Occipital lobe (tissue), 2 donors: ENCODE results near the gene AVP. TPM values are rescaled to one million over a fixed set of nuclear protein-coding genes. Genes with fewer than 3 reads are reported as not detected.

ENCODE experiments used
- DNase-seq: peaks from one replicate; lab custom pipeline; 2025; lab: John Stamatoyannopoulos, UW
- total RNA-seq: library from RNA; depleted of rRNA; stranded (reverse); fragments of >200 nt; gene quantifications from one replicate; pipeline ENCODE4 v1.2.3, GENCODE V29; 2014

Gene AVP
- total RNA-seq, 1 donor from 2014 or later, result not detected

DNA sequence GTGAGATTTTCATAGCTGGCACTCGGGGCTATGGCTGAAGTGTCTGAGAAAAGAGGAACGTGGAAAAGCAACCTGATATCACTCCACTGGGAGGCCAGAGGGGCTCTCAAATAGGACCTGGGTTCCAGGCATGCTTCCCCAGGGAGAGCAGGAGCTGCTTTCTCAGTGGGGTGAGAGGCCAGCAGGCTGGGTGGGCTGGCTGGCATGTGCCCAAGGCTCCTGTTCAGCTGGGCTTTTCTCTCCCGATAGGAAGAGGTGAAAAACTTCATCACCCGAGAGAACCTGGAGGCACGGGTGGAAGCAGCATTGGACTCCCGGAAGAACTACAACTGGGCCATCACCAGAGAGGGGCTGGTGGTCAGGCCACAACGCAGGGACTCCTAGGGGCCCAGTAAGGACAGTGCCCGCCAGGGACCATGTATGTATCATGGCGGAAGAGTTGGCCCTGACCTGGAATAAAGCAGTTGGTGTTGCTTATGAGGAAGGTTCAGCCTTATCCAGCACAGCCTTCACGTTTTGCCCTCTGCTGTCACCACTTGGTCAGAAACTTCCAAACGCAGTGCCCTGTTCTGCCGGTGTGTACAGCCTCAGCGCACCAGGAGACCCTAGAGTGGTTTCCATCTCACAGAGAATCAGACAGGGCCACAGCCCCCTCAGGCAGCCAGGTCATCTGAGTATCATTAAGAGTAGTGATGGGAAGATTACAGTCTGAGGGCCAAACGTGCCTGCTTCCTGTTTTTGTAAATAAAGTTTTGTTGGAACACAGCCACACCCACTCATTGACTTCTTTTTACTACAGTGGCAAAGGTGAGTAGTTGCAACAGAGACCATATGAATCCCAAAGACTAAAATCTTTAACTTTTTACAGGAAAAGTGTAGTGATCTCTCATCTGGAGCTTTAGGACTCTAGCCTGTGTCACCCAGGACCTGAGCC lies 36.8 kb downstream of the AVP start:
- DNase-seq, result no peak

GRCh38 chr20:3046677-3047462 lies 37.7 kb downstream of the AVP start:
- no peak for DNase-seq

DNA sequence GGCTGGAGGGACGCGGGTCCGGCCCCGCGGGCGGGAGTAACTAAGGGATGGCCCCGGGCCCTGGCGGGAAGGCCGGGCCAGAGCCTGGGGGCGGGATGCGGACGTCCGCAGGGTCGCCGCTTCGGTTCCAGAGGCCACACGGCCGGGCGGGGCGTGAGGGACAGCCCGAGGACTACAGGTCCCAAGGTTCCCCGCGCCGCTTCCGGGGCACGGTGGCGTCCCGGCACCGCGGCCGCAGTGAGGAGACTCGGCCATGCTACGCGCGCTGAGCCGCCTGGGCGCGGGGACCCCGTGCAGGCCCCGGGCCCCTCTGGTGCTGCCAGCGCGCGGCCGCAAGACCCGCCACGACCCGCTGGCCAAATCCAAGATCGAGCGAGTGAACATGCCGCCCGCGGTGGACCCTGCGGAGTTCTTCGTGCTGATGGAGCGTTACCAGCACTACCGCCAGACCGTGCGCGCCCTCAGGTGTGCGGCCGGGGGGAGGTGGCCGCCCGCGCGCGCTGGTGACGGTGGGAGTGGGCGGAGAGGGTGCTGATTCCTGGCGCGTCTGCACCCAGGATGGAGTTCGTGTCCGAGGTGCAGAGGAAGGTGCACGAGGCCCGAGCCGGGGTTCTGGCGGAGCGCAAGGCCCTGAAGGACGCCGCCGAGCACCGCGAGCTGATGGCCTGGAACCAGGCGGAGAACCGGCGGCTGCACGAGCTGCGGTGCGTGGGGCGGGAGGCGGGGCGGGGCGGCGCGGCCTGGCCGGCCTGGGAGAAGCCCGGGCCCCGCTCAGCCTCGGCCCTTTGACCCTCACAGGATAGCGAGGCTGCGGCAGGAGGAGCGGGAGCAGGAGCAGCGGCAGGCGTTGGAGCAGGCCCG lies 38.5 kb downstream of the AVP start, which contains the start of gene MRPS26:
MRPS26 (plus strand) TSS at position 237 of the 861 bp plus-strand sequence; CDS start at position 254, 17 bp downstream.
- DNase-seq, result peak; percentile 89

DNA sequence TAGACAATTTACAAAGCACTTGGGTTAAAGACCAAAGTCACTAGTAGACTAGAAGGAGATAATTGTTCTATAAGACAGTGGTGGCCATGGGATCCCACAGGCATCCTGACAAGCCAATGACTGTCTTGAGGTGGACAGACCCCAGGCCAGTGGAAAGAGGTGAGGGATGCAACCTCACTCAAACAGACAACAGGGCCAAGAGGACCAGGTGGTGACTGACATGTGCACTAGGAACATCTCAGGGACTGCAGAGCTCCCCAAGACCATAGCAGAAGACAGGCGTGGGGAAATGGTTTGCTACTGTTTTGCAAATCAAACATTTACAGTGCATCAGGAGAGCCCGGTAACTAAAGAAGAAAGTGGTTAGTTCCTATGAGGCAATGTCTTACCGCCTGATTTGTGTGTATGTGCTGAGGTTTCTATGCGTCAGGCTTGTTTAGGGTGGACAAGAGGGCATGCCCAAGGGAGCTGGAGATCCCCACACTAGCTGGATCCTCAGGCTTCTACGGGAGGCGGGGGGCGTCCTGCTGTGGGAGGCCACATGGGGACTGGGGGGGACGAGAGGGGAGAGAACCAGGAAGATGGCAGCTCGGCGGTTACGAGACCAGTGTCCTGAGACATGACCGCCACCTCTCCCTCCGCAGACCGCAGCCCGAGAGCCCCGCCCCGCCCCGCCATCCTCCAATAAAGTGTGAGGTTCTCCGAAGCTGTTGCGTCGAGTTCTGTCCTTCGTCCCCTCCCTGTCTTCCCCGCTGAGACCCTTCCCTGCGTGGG lies 39.3 kb downstream of the AVP start:
- peak; percentile 89 for DNase-seq

DNA sequence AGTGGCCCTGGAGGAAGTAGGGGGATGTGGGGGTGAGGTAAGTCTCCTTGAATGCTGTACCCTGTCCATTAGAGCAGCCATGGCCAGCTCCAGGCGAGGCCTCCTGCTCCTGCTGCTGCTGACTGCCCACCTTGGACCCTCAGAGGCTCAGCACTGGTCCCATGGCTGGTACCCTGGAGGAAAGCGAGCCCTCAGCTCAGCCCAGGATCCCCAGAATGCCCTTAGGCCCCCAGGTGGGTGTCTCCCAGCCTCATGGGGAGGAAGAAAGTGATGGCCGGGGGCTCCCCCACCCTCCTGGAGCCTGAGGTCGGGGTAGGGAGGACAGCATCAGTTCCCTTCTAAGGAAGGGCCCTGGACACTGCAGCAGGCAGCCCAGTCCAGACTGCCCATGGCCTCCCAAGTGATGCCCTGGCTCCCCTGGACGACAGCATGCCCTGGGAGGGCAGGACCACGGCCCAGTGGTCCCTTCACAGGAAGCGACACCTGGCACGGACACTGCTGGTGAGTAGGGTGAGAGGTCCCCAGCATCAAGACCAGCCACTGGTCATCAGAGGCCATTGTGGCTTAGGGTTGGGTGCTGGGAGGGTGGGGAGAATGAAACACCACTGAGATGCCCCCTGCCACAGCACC lies 40.1 kb downstream of the AVP start:
- no peak for DNase-seq

DNA sequence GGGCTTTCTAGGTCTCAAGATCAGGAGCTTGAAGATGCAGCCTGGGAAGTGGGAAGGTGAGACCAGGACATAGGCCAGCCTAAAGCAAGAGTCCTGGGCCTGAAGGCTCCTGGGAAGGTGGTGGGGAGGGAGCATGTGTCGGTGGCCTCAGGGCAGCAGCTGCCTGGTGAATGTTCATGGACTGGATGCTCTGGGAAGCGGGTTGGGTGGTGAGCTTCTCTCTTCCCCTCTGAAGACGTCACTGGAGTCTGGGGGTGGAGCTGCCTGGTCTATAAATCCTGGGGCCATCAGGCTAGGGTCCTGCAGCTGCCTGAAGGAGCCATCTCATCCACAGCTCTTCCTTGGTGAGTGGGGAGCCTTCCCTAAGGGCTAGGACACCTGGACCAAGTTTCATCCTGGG lies 41.2 kb downstream of the AVP start, which contains the start of gene GNRH2:
GNRH2 (plus strand) TSS at position 301 of the 400 bp plus-strand sequence. CDS start 793 bp downstream, outside the sequence.
- no peak for DNase-seq

GRCh38 chr20:3042625-3043024 lies 41.9 kb downstream of the AVP start:
- DNase-seq, result no peak

GRCh38 chr20:3041854-3042409 lies 42.6 kb downstream of the AVP start:
- DNase-seq, result no peak

DNA sequence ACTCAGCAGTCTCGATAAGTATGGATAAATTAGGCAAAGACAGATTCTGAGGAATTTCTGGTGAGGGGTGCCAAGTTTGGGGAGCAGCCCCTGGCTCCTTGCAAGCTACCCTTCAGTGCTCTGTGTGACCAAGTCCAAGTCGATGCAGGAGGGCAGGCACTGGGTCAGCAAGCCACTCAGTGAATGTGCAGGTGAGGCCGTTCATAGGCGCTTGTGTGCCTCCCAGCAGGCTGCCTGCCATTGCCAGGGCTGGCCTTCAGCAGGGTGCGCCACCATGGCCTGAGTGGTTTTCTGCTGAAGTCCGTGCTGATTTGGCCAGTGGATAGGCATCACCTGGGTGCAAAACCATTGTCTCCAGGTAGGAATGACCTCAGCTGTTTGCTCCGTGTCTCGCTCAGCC lies 44.4 kb downstream of the AVP start:
- no peak for DNase-seq

- no peak for DNase-seq
These were observed 45.1 kb downstream of the AVP start for GRCh38 chr20:3039426-3039825.

GRCh38 chr20:3038454-3038853 lies 46.1 kb downstream of the AVP start:
- DNase-seq, result no peak

DNA sequence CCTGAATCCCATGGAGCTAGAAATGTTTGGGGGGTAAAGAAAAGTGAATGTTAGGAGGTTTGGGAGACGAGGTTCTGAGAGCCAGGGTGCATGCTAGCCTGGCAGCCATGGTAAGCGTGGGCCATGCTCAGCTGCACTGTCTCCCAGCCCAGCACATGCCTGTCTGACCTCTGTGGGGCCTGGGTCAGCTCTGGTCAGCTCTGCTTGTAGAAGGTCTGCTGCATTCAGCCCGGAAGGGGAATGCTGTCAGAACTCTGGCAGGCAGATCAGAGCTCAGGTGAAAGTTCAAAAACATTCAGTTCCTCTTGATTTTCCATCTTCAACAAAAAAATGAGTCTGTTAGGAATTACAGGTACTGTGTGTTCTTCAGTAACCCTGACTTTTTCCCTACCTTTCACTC lies 46.9 kb downstream of the AVP start:
- no peak for DNase-seq

GRCh38 chr20:3032624-3033023 lies 51.9 kb downstream of the AVP start:
- DNase-seq, result no peak

Other genes with a start within 250 kb of the AVP start
- 22.0 TPM for gene PCED1A, start 244.1 kb downstream of the AVP start, total RNA-seq
- 51.3 TPM for gene VPS16, start 244.0 kb downstream of the AVP start, total RNA-seq
- gene PTPRA, start 211.2 kb downstream of the AVP start, total RNA-seq, result 216 TPM
- gene GNRH2, start 41.1 kb downstream of the AVP start, total RNA-seq, result not detected
- 36.0 TPM for gene MRPS26, start 38.7 kb downstream of the AVP start, total RNA-seq
- not detected for gene OXT, start 13.1 kb downstream of the AVP start, total RNA-seq
- gene FASTKD5, start 75.1 kb upstream of the AVP start, total RNA-seq, result 17.8 TPM
- gene UBOX5, start 75.1 kb upstream of the AVP start, total RNA-seq, result 1.9 TPM
- gene LZTS3, start 88.8 kb upstream of the AVP start, total RNA-seq, result 12.0 TPM
- gene DDRGK1, start 120.0 kb upstream of the AVP start, total RNA-seq, result 22.6 TPM
- 36.3 TPM for gene ITPA, start 124.8 kb upstream of the AVP start, total RNA-seq
- gene SLC4A11, start 154.5 kb upstream of the AVP start, total RNA-seq, result not detected